GM21515 (cell line): ENCODE data around the gene ATP2A2.
"Not testable (repeated sequence)": the region's sequence is repeated elsewhere in the genome, so short reads cannot be mapped to it uniquely, and the experiment has no call there.

ENCODE experiments used
- ATAC-seq: cut with Tn5 transposase; IDR thresholded peaks from one replicate; pipeline ENCODE4 v1.9.1; 2021; ENCODE audit not compliant: unreplicated experiment

The ATP2A2 gene

GRCh38 chr12:110280779-110281548 lies at the start of gene ATP2A2:
Gene ATP2A2 (plus strand): TSS chr12:110281247. CDS start chr12:110281790, 543 bp downstream.
- peak; percentile 75 for ATAC-seq

DNA sequence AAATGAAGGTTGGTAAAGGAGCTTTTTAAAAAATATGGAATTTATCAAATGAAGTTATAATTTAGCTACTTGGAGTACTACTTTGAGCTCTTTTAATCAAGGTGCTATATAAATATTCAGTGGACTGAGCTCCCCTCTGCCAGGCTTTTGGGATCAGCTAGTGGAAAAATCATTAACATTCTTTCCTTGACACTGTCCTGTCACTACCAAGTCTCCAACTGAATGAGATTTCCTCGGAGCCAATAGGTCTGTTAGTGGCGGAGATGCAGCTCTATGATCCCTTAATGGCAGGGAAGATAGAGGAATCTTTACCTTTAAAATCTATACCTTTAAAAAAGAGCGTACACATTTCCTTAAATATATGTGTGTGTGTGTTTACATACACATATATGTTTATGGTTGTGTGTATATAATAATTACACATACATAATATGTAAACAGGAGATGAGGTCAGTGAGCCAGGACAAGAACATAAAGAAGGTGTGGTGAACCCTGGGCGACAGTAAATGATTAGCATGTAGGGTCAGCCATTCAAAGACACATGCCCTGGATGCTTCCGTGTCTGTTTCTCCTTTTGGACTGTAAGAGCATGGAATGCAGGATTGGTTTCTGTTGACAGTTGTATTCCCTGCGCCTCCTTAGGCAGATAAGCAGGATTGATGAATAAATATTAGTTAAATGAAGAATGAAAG lies 47.7 kb upstream of the ATP2A2 start:
- ATAC-seq = no peak

GRCh38 chr12:110234331-110234751 lies 46.7 kb upstream of the ATP2A2 start:
- no peak for ATAC-seq

- no peak for ATAC-seq
Observed at GRCh38 chr12:110234755-110235154, 46.3 kb upstream of the ATP2A2 start.

- no peak for ATAC-seq
Observed at GRCh38 chr12:110235383-110235782, 45.7 kb upstream of the ATP2A2 start.

DNA sequence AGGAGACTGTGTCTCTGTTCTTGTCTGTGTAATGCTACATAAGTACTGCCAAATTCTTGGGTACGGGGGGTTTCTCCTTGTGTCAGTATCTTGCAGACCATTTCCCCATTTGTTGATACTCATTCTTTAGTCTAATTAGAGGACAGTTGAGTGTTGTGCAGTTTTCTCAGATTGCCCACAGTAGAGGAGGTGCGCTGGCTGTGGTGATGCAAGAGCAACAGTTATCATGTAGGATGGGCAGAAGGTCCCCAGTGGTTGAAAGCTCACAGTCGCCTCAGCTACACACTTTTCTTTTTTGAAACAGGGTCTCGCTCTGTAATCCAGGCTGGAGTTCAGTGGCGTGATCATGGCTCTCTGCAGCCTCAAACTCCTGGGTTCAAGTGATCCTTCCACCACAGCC lies 37.8 kb upstream of the ATP2A2 start:
- ATAC-seq = no peak

DNA sequence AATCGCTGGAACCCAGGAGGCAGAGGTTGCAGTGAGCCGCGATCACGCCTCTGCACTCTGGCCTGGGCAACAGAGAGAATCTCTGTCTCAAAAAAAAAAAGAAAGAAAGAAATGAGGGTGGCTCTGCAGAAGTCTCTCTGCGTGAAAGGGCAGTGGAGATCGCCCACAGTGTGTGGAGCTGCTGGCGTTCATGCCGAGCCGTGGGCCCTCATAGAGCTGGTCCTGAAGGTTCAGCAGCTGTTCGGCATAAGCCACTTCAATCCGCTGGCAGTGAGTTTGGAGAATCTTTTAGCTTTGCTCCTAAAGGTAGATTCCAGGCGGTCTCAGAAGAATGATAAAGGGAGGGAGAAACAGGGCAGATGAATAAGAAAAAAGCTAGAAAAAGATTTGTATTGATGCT lies 36.7 kb upstream of the ATP2A2 start:
- no peak for ATAC-seq

DNA sequence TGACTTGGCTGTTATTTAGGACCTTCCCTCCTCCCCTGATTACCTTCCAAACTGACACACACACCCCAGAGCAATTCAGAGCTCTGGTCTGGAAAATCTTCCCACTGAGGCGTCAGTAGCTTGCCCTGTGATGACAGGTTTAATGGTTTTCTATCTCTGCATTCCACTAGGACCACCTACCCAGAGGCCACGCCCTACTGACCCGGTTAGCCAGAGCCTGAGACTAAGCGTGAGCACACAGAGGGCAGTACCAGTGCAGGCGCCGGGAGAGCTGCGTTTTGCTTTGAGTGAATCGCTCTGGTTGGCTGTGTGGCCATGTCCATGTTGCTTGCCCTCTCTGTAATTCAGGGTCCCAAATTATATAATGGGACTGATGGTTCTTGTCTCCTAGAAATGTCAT lies 36.2 kb upstream of the ATP2A2 start:
- ATAC-seq = no peak

- no peak for ATAC-seq
Observed at GRCh38 chr12:110245369-110245772, 35.7 kb upstream of the ATP2A2 start.

DNA sequence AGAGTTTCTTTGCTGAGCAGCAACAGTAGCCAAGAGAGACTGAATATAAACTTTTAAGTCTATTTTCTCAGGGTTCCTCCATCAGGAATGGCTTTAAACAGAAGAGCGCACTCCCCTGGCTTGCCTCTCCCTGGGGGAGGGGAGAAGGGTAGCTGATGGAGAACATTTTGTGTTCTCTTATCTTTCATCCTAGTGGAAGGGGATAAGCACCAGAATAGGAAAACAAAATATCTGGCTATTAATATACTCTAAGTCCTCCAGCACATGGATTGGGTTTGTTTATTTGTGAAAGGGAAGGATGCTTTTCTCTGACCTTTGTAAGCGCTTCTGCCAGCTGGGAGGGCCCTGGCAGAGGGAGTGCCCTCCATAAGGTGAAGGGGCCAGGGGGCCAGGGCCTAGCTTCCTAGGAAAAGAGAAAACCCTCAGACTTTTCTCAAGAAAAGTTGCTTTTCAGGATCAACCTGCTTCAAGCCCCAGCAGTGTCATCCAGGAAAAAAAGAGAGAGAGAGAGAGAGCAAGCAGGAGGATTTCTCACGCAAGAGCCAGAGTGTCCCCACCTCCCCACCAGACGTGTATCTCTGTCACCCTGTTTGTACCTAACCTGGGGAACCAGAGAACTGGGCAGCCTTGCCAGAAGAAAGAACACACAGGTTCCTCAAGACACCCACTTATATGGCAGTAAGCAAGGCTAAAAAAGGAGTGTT lies 34.3 kb upstream of the ATP2A2 start:
- no peak for ATAC-seq

- ATAC-seq = no peak
Observed at GRCh38 chr12:110247340-110248095, 33.5 kb upstream of the ATP2A2 start.

DNA sequence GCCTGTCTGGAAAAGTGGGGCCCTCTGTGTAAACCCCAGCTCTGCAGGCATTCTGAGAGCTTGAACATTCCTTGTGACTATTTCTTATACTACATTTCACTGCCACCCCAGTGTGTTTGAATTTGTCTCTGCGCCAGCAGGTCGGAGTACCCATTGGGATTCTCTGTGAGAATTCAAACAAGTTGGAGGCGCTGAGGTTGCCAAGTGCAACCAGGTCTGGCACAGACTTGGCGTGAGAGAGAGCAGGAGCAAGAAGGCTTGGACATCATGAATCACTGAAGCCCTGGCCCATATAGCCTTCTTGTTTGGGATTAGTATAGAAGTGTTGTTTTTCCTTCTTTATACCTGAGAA lies 33.0 kb upstream of the ATP2A2 start:
- ATAC-seq = no peak

DNA sequence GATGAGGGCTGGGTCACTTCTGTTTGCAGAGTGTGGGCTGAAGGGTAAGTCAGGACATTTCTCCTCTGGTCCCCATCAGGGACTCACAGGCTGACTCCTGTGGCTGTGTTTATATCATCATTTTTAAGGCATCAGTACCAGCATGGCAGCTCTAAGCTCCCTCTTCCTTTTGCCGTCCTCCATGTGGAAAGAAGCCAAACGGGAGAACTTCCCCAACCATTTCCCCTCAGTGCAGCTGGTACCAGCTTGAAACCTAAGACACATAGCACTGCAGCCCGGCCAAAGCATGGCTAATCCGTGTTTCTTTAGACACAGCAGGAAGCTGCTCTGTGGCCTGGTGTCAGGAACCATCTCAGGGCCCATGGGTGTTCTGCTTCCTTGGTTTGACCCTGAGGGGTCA lies 31.9 kb upstream of the ATP2A2 start:
- no peak for ATAC-seq

GRCh38 chr12:110249716-110250225 lies 31.3 kb upstream of the ATP2A2 start:
- no peak for ATAC-seq

- ATAC-seq = no peak
Observed at GRCh38 chr12:110251381-110251780, 29.7 kb upstream of the ATP2A2 start.

DNA sequence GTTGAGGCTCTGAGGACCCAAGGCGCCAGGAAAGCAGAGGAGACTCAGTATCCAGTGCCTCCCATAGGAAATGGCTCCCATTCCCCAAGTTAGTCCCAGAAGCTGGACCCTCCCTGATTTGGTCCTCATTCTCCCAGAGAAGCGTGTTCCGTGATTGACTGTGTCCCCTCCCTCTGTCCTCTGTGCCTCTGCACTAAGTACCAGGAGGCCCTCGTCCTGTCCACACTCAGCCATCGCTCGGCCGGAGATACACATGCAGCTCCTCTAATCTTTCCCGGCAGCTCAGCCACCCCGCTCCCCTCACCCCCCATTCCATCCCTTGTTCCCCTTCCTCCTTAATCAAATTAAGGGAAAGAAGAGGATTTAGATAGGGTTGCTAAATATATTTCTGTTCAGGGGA lies 28.3 kb upstream of the ATP2A2 start:
- no peak for ATAC-seq

GRCh38 chr12:110253176-110253575 lies 27.9 kb upstream of the ATP2A2 start:
- ATAC-seq = no peak

DNA sequence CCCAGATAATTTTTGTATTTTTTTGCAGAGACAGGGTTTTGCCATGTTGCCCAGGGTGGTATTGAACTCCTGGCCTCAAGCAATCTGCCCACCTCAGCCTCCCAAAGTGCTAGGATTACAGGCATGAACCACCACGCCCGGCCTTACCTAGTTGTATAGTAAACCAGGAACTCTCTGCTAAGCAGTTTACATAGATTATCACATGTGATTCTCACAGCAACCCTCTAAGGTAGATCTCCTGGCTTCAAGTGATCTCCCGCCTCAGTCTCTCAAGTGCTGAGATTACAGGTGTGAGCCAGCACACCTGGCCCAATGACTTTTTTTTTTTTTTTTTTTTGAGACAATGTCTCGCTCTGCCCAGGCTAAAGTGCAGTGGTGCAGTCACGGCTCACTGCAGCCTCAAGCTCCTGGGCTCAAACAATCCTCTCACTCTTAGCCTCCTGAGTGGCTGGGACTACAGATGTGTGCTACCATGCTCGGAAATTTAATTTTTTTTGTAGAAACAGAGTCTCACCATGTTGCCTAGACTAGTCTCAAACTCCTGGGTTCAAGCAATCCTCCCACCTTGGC lies 26.0 kb upstream of the ATP2A2 start:
- no peak for ATAC-seq

- ATAC-seq = not testable (repeated sequence)
Observed at GRCh38 chr12:110255890-110256456, 25.1 kb upstream of the ATP2A2 start.

DNA sequence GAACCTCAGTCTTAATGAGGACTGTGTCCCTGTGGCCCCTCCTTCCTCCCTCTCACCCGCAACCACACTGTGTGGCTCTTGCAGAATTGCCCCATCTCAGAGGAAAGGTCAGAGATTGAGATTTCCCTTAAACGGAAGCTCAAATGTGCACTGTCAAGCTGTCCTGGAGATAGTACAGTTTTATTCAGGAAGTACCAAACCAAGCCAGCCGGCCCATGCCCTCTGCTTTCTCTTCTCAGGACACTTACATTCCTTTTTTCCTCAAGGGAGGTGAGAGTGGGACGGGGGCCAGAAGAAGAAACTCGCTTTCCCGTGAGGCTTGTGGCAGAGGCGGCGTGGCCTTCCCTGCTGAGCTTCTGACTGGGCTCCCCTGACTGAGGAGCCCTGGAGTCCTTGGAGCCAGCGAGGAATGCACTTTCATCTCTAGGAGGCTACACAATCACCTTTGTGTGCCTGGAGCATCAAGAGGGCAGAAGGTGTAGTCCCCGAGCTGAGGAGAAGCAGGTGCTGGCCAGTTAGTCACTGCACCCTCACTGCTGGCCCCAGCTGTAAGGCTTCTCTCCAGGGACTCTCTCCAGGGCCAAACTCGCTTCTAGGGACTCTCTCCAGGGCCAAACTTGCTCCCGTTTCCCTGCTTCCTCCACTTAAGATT lies 24.1 kb upstream of the ATP2A2 start:
- ATAC-seq = no peak
